IPS DF 4.7 (cell line): ENCODE measurements around the gene PKD1L1.
"Not testable (repeated sequence)": the region's sequence is repeated elsewhere in the genome, so short reads cannot be mapped to it uniquely, and the experiment has no call there.

Experiments
- DNase-seq: peaks from one replicate; pipeline ENCODE4 v3.0.0-alpha.2; 2013; ENCODE audit warnings: low spot score; ENCODE audit errors: extremely low read depth

Gene PKD1L1

DNA sequence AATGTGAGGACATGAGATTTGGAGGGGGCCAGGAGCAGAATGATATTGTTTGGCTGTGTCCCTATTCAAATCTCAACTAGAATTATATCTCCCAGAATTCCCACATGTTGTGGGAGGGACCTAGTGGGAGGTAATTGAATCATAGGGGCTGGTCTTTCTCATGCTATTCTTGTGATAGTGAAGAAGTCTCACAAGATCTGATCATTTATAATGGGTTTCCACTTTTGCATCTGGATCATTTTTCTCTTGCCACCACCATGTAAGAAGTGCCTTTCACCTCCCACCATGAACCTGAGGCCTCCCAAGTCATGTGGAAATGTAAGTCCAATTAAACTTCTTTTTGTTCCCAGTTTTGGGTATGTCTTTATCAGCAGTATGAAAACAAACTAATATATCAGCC lies 153.1 kb downstream of the PKD1L1 start:
- not testable (repeated sequence) for DNase-seq

DNA sequence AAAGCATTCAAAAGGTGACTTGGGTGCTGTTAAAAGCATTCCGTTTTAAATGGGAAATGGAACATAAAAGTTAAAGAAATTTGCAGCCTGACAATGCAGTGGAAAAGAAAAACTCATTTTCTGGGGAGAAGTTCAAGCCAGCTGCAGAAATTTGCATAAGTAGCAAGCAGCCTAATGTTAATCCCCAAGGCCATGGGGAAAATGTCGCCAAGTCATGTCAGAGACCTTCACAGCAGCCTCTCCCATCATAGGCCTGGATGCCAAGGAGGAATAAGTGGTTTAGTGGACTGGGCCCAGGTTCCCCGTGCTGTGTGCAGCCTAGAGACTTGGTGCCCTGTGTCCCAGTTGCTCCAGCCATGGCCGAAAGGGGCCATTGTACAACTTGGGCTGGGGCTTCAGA lies 154.2 kb downstream of the PKD1L1 start:
- DNase-seq: no peak

DNA sequence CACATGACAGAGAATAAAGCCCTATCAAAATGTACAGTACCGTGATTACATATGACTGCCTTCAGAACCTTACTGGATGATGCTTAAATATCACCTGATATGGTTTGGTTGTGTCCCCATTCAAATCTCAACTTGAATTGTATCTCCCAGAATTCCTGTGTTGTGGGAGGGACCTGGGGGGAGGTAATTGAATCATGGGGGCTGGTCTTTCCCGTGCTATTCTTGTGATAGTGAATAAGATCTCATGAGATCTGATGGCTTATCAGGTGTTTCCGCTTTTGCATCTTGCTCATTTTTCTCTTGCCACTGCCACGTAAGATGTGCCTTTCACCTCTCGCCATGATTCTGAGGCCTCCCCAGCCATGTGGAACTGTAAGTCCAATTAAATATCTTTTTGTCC lies 155.1 kb downstream of the PKD1L1 start:
- DNase-seq: not testable (repeated sequence)

DNA sequence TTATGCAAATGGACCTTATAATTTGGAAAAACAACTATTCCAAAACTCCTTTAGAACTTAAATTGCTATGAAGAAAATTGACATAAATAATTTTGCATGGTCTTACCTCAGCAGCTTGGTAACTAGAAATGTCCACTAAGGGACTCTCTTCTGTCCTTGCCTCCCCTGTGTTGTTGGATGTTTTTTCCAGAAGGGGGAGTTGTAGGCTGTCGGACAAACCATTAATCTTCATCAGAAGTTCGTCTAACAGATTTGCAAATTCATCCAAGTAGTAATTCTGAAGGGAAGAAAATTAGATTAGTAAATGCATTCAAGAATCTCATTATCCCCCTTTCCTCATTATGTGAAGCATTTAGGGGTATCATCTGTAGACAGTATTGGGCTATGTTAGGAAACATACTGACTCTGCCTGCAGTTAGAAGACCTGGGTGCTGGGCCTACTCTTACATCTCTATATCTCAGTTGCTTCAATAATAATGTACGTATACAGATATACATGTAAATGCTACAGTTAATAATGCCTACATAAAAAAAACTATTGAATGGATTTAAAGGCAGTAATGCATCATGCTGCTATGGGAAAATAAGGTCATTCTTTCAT lies 155.6 kb downstream of the PKD1L1 start:
- no peak for DNase-seq

DNA sequence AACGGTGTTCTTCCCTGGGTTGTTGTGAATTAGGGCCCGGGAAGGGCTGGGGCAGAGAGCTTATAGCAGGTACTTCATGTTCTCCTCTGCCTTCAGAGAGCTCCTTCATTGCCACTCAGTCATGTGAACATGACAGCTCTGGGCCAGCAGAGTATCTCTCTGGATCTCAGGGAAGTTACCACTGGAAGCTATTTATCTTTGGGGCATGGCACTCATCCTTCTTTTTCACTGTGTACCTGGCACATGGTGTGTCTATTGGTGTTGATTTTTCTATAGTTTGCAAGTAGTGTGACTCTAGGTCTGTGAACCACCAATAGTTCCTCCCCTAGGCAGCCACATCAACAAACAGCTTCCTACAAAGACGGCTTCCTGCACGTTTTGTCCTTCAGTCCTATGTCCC lies 156.6 kb downstream of the PKD1L1 start:
- DNase-seq: no peak

DNA sequence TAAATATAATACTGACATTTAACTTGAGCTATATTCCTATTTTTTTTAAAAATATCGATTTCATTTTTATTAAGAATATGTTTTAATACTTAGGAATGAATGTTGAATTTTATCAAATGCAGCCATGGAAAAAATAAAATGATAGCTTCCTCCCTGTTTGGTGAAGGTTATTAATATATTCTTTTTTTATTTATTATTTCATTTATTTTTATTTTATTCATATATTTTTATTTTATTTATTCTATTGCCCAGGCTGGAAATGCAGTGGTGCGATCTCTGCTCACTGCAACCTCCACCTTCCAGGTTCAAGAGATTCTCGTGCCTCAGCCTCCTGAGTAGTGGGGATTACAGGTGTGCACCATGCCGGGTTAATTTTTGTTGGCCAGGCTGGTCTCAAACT lies 160.2 kb downstream of the PKD1L1 start:
- no peak for DNase-seq

DNA sequence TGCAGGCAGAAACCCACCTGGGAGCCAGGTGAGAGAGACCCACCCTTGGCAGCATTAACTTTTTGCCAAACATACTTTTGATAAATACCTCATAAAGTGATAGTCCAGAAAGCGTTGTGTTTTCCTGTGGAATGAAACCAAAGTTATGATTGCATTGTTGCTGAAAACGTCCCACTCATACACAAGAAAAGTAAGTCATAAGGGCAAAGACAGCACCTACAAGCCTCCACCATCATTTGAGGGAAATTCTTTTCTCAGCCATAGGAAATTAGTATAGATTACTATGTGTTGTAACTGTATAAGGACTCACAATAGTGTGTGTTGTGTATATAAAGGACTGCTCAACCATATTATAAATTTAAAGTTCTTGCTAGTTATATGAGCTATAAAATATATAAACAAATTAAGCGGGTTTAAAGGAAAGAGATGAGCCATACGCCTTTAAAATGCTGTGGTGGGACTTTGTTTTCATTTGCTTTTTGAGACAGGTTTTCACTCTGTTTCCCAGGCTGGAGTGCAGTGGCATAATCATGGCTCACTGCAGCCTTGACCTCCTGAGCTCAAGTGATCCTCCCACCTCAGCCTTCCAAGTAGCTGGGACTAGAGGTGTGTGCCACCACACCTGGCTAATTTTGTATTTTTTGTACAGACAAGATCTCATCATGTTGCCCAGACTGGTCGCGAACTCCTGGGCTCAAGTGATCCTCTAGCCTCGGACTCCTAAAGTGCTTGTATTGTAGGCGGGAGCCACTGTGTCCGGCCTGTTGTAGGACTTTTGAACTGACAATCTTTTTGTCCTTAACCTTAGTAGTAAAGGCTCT lies 160.8 kb downstream of the PKD1L1 start:
- DNase-seq: no peak

DNA sequence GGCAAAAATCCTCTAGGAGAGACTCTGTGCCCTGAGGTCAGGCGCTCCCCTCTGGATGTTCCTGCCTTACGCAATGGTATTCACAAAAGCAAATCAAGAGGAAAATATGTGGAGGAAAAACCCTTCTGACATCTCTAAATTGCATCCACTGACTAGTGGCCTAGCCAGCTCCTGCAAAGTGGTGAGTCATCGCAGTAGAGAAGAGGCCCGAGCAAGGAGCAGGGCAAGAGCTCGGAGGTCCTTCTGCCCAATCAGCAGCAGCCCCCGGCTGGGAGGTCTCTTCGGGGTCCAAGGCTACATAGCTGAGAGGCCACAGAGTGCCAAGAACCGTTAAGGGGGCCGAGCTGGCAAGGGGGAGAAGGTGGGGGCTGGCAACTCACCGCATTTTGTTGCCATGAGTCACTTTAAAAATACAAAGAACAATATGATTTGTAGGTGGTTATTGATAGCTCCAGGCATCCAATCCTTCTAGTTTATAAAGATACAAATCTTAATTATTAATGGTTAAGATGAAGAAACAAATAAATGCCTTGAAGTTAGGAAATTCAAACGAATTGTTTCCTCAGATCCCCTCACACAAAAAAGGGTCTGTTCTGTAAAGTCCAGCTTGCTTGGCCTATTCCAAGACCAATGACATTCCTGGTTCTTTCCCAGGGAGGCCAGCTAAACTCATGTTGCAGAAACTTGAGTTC lies 161.6 kb downstream of the PKD1L1 start:
- DNase-seq: no peak

DNA sequence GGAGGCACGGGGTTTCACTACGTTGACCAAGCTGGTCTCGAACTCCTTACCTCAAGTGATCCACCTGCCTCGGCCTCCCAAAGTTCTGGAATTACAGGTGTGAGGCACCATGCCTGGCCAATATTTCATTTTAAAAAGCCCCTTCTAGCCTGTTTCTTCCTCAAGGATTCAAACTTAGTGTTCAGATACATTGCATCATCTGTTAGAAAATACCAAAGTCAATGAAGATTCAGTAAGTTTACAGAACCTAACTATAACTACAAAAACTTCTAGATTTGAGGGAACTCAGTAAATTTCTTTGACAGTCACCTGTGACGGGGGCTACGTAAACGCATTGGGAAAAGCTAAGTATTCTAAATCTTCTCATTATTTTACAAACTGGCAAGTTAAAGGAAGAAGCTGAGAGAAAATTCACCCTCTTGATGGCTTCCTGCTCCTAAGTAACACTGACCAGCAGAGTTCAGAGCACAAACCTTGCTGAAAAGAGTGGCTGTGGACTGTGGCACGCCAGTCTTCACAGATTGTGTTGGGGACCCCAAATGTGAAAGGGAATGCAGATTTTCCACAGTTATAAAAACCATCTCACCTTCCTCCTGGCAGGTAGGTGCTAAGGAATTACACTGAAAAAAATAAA lies 162.2 kb downstream of the PKD1L1 start:
- DNase-seq: no peak

DNA sequence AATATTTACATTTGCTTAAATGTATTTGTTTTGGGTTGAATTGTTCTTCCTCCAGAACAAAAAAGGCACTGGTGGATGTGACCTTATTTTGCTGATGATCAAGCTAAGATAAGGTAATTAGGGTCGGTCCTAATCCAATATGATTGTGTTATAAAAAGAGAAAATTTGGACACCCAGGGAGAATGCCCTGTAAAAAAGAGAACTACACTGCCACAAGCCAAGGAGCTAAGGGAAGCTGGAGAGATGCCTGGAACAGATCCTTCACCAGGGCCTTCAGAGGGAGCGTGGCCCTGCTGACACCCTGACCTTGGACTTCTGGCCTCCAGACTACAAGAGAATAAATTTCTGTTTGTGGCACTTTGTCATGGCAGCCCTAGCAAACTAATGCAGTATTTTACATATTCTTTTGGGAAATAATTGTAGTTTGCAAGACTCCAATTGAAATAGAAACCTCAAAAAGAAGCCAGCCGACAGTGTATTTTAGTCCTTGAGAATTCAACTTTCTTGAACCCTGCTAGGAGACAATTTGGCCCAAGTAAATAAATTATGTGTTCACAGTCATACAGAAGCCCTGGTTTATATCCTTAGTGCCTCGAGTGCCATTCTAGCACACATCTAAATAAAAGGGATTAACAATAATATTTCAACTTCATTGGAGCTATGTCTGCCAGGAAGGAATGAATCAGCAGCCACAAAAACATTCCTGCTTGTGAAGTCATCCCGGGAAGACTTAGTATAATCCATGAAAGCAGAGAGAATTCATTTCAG lies 164.6 kb downstream of the PKD1L1 start:
- DNase-seq: no peak

DNA sequence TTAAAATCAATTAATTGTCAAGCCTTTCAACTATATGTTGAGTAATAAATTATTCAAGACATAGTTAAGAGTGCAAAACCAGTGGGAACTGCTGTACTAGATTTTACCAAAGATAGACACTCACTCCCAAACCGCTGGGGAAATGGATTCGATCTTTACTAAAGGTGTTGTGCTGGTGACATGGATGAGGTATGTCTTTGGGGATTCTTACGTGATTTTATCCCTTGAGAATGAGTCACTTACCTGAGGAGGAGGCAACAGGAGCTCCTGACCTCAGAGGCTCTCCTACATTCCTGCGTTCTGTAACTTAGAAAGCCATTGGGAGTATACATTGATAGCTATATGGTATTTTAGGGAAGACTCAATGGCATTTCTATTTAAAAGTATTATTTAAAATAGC lies 165.5 kb downstream of the PKD1L1 start:
- no peak for DNase-seq

DNA sequence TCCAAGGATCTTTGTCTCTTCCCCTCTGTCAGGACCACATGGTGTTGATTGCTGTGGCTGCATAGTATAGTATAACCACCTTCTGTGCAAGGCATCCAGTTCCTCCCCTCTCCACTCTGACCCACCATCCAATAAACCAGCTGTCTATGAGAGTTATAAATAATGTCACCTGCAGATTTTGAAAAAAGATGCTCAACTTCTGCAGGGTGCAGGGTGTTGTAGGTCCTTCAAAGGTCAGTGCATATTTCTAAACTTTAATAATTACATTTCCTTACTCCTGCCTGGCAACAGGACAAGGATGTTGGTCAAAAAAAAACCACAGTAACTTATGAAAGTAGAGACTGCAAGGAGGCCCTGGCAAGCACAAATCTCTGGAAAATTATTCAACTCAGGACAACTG lies 166.2 kb downstream of the PKD1L1 start:
- DNase-seq: no peak

DNA sequence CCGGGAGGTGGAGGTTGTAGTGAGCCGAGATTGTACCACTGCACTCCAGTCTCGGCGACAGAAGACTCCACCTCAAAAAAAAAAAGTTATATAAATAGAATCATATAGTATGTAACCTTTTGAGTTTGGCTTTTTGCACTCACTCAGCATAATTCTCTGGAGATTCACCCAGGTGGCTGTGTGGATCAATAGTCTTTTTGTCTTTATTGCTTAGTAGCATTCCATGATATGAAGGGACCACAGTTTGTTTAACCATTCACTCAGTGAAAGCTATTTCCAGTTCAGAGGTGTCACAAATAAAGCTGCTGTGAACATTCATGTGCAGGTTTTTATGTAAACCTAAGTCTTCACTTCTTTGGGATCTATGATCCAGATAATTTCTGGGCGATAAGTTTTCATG lies 167.7 kb downstream of the PKD1L1 start:
- DNase-seq: no peak

DNA sequence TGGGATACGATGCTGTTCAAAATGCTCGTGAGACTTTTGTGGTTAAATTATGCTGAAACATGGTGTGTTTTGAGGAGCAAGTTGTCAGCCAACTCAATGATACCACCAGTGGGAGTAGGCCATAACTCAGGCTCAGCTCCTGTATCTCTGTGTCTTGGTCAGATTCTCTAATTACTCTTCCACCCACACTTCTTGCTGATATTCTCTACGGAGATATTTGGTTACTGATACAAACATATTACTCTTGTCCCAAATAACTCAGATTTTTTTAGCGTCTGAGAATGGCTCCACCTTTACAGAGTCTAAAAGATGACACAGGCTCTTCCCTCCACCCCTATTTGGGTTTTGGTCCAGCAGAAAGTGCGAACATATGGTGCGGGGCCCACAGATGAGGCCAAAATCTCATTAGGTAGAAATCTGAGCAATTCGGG lies 168.9 kb downstream of the PKD1L1 start:
- DNase-seq: no peak

DNA sequence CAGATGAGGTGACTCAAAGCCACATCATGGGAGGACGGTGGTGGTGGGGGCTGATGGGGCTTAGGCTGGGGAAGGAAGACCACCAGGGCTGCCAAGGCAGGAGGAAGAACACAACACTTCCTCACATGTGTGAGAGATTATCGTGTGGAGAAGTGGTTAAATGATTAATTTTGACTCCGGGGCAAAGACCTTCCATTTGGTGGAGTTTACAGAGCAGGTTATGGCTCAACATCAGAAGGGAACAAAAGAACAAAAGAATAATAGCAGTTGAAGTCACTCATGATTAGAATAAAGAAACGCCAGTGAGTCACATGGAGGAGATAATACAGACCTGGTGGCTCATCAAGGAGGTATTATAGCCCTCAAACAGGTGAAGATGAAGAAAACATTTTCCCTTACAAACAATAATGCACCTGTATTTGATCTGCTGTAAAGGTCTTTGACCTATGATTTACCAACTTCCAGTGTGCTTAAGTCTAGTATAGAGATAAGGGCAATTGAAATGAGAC lies 170.1 kb downstream of the PKD1L1 start:
- no peak for DNase-seq

DNA sequence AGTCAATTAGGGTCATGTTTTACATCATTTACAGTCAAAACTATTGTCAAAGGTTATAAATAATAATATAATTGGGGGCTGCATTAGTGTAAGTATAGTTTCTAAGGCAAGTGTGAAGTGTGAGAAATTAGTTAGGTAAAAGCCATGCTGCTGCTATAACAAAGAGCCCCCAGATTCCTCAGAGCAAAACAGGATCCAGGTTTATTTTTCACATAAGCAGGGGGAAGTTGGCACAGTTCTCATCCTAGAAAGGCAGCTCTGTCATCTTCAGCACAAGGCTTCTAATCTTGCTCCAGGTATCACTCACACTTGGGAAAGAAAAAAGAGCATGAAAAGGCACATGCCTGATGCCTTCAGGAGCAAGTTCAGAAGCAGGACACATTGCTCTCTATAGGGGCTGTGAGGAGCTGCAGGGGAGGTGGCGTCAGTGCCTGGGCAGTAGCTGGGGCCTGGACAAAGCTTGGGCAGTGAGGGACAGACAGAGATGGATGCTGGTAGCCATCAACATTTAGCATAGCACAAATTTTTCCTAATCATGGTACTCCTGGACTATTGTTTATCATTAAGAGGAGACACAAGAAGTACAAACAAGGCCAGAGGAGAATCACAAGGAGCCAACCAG lies 170.6 kb downstream of the PKD1L1 start:
- no peak for DNase-seq

DNA sequence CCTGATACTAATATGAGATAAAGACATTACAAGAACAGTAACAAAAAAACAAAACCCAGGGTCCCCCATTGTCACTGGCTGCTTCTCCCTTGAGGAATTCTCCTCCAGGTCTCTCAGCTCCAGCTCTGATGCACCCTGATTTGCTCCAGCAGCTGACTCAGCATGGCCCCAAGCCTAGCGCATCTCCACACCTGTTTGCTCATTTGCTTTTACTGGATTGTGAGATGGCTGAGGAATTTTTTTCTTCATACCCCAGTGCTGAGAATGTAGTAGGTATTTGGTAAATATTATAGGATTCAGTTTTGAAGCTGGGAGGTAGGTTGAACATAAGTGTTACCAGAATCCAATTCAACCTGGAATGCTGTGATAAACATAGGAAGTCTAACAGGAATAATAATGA lies 171.9 kb downstream of the PKD1L1 start:
- no peak for DNase-seq

DNA sequence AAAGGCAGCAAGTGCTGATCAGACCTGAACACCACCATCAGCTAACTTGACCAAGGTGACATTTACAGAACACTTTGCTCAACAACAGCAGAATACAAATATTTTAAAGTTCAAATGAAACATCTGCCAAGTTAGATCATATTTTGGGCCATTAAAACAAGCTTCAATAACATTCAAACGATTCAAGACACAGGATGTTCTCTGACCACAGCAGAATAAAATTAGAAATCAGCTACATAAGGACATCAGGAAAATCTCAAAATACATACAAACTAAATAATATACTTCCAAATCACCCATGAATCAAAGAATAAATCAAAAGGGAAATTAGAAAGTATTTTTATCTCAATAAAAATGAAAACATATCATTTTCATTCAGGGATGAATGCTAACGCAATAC lies 173.0 kb downstream of the PKD1L1 start:
- no peak for DNase-seq

DNA sequence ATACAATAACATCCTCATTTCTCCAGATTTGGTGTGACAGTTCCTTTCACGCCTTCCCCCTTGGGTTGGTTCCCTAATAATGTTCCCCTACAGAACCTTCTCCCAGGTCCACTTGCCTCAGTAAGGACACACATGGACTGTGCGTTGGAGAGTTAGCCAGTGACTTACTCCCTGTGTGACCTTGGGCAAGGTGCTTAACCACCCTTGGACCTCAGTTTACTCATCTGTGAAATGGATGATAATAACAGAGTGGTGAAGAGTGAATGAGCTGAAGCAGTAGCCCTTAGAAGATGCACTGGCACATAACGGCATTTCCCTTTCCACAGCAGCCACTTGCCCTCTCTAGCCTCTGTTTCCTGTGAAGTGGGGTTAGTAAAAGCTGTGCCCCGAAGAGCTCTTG lies 175.8 kb downstream of the PKD1L1 start:
- DNase-seq: no peak

DNA sequence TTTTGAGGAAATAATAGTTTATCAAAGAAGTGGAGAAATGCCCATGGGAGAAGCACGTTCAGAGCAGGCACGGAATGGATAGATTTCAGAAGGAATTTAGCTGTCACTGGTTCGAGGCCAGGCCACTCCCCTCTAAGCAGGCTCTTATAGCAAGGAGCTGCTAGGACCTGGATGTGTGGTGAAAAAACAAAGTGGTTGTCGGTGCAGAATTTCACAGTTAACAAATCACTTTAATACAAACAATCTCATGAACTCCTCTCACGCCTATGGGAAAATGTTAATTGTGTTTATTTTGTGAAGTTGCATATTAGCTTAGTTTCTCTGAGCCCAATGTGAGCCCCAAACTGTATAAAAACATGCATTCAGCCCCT lies 176.3 kb downstream of the PKD1L1 start:
- no peak for DNase-seq
